H9 (cell line): Measurements from ENCODE around the gene NTMT1. TPM values are rescaled to one million over a fixed set of nuclear protein-coding genes. Genes with fewer than 3 reads are reported as not detected.

ENCODE experiments used
- DNase-seq: peaks from one replicate; pipeline ENCODE4 v3.0.0-alpha.2; 2017
- H2AFZ ChIP-seq: one replicate; pipeline ENCODE4 v1.6.1; 2013; ENCODE audit warnings: mild to moderate bottlenecking, low read length, control low read depth, moderate library complexity
- H2AK5ac ChIP-seq: 2 replicates; pipeline ENCODE4 v1.6.1; 2013; ENCODE audit warnings: low read length, control low read depth, mixed read lengths; ENCODE audit not compliant: insufficient read length
- H2BK120ac ChIP-seq: one replicate; pipeline ENCODE4 v1.6.1; 2013; ENCODE audit warnings: low read depth, mild to moderate bottlenecking, low read length, control low read depth, inconsistent platforms; ENCODE audit not compliant: poor library complexity, severe bottlenecking
- H2BK12ac ChIP-seq: 2 replicates; pipeline ENCODE4 v1.6.1; 2013; ENCODE audit warnings: low read length, control low read depth, mixed read lengths, low read depth; ENCODE audit not compliant: insufficient read length
- H2BK15ac ChIP-seq: 2 replicates; pipeline ENCODE4 v1.6.1; 2013; ENCODE audit warnings: low read depth, low read length, control low read depth
- H2BK20ac ChIP-seq: one replicate; pipeline ENCODE4 v1.6.1; 2013; ENCODE audit warnings: low read depth, mild to moderate bottlenecking, low read length, control low read depth, inconsistent platforms; ENCODE audit not compliant: poor library complexity, severe bottlenecking
- H2BK5ac ChIP-seq: 2 replicates; pipeline ENCODE4 v1.6.1; 2013; ENCODE audit warnings: low read length, control low read depth, mixed read lengths; ENCODE audit not compliant: insufficient read length
- H3K14ac ChIP-seq: 2 replicates; pipeline ENCODE4 v1.6.1; 2013; ENCODE audit warnings: low read length, control low read depth; ENCODE audit not compliant: insufficient read depth
- H3K18ac ChIP-seq: 2 replicates; pipeline ENCODE4 v1.6.1; 2013; ENCODE audit warnings: low read depth, mild to moderate bottlenecking, mixed read lengths, low read length, control low read depth; ENCODE audit not compliant: insufficient read length
- H3K23ac ChIP-seq: 2 replicates; pipeline ENCODE4 v1.6.1; 2013; ENCODE audit warnings: low read length, control low read depth, mixed read lengths, low read depth; ENCODE audit not compliant: insufficient read length
- H3K23me2 ChIP-seq: 2 replicates; pipeline ENCODE4 v1.6.1; 2013; ENCODE audit warnings: low read depth, mild to moderate bottlenecking, mixed read lengths, low read length, control low read depth; ENCODE audit not compliant: insufficient read length, poor library complexity, severe bottlenecking
- H3K27ac ChIP-seq: 2 replicates; pipeline ENCODE4 v1.5.1; 2013; ENCODE audit warnings: low read length, control low read depth, mixed read lengths, low read depth; ENCODE audit not compliant: insufficient read length
- H3K27me3 ChIP-seq: 2 replicates; pipeline ENCODE4 v1.6.1; 2013; ENCODE audit warnings: low read length, control low read depth, inconsistent platforms; ENCODE audit not compliant: insufficient read depth
- H3K4ac ChIP-seq: 2 replicates; pipeline ENCODE4 v1.6.1; 2013; ENCODE audit warnings: low read depth, mild to moderate bottlenecking, control low read depth, inconsistent platforms, low read length, moderate library complexity
- H3K4me1 ChIP-seq: 2 replicates; pipeline ENCODE4 v1.6.1; 2013; ENCODE audit warnings: low read length, control low read depth, inconsistent platforms; ENCODE audit not compliant: insufficient read depth
- H3K4me2 ChIP-seq: 2 replicates; pipeline ENCODE4 v1.6.1; 2013; ENCODE audit warnings: low read length, control low read depth, mixed read lengths; ENCODE audit not compliant: insufficient read length, insufficient read depth
- H3K56ac ChIP-seq: 2 replicates; pipeline ENCODE4 v1.6.1; 2013; ENCODE audit warnings: low read depth, mild to moderate bottlenecking, mixed read lengths, low read length, control low read depth; ENCODE audit not compliant: insufficient read length
- H3K79me1 ChIP-seq: 2 replicates; pipeline ENCODE4 v1.6.1; 2013; ENCODE audit warnings: low read depth, mild to moderate bottlenecking, moderate library complexity, low read length, control low read depth, inconsistent platforms; ENCODE audit not compliant: insufficient read depth, poor library complexity, severe bottlenecking
- H3K79me2 ChIP-seq: 2 replicates; pipeline ENCODE4 v1.6.1; 2013; ENCODE audit warnings: low read length, control low read depth, inconsistent platforms; ENCODE audit not compliant: insufficient read depth
- H3K9ac ChIP-seq: 2 replicates; pipeline ENCODE4 v1.6.1; 2013; ENCODE audit warnings: low read length, control low read depth, mixed read lengths; ENCODE audit not compliant: insufficient read length; ENCODE audit errors: extremely low read depth
- H3K9me3 ChIP-seq: one replicate; pipeline ENCODE4 v1.6.1; 2013; ENCODE audit warnings: low read depth, low read length, inconsistent platforms; ENCODE audit not compliant: control insufficient read depth
- H3T11ph ChIP-seq: one replicate; pipeline ENCODE4 v1.6.1; 2013; ENCODE audit warnings: mild to moderate bottlenecking, low read length, control low read depth, inconsistent platforms
- H4K20me1 ChIP-seq: one replicate; pipeline ENCODE4 v1.6.1; 2013; ENCODE audit not compliant: control insufficient read depth, insufficient read length, insufficient read depth
- H4K5ac ChIP-seq: 2 replicates; pipeline ENCODE4 v1.6.1; 2013; ENCODE audit warnings: low read depth, mild to moderate bottlenecking, mixed read lengths, low read length, control low read depth; ENCODE audit not compliant: insufficient read length
- H4K8ac ChIP-seq: replicated peaks from 2 replicates; pipeline ENCODE4 v1.6.1; 2013; ENCODE audit warnings: low read length, control low read depth, mixed read lengths, low read depth; ENCODE audit not compliant: insufficient read length
- H4K91ac ChIP-seq: 2 replicates; pipeline ENCODE4 v1.6.1; 2013; ENCODE audit warnings: low read depth, mild to moderate bottlenecking, moderate library complexity, mixed read lengths, low read length, control low read depth; ENCODE audit not compliant: insufficient read length
- H3K27ac Mint-ChIP-seq, 3 experiments: 2 replicates in 2 of 3; 3 replicates in 1 of 3; pipeline ENCODE4 v1.8.0; 2020 to 2021; ENCODE audit warnings: mixed read lengths in 3 of 3, mild to moderate bottlenecking in 1 of 3, moderate library complexity in 1 of 3
- H3K27me3 Mint-ChIP-seq: 2 replicates; pipeline ENCODE4 v1.8.0; 2021; ENCODE audit warnings: low read depth, mild to moderate bottlenecking, moderate library complexity, mixed read lengths
- H3K36me3 Mint-ChIP-seq, 3 experiments: 2 replicates in 2 of 3; 3 replicates in 1 of 3; pipeline ENCODE4 v1.8.0; 2020 to 2021; ENCODE audit warnings: low read depth in 3 of 3, mixed read lengths in 3 of 3; ENCODE audit not compliant: insufficient read depth in 1 of 3
- H3K4me1 Mint-ChIP-seq, 2 experiments: 2 replicates each; pipeline ENCODE4 v1.8.0; 2020; ENCODE audit warnings: mixed read lengths in 2 of 2
- H3K4me3 Mint-ChIP-seq, 2 experiments: 2 replicates in 1 of 2; 3 replicates in 1 of 2; pipeline ENCODE4 v1.8.0; 2020 to 2021; ENCODE audit warnings: mild to moderate bottlenecking in 2 of 2, mixed read lengths in 2 of 2, moderate library complexity in 1 of 2
- H3K9me3 Mint-ChIP-seq, 2 experiments: 2 replicates in 1 of 2; 3 replicates in 1 of 2; pipeline ENCODE4 v1.8.0; 2020; ENCODE audit warnings: mild to moderate bottlenecking in 2 of 2, mixed read lengths in 2 of 2, moderate library complexity in 1 of 2
- WGBS: extraction: QIAGEN DNeasy Blood & Tissue Kit; methylation state at CpG from one replicate; pipeline ENCODE4 v1.1.7; 2013; ENCODE audit warnings: missing lambda C conversion rate, low lambda C conversion rate, mixed read lengths; ENCODE audit not compliant: insufficient read length; ENCODE audit errors: extremely low coverage; 5-methylcytosine and 5-hydroxymethylcytosine counted together
- long read RNA-seq: library from polyadenylated mRNA; unstranded; transcript quantifications from one replicate; pipeline ENCODE4 v2.0.0, GENCODE V29; 2020
- total RNA-seq: library from RNA; stranded (reverse); gene quantifications from 2 replicates; pipeline ENCODE4 v1.2.1, GENCODE V29; 2021
- TF ChIP-seq, protein P1 (sequence below): fragments of 200-600 bp; sonication (generic); conservative IDR thresholded peaks from 3 replicates; pipeline ENCODE4 v1.8.0; 2021; ENCODE audit warnings: antibody characterized with exemption, mild to moderate bottlenecking

NTMT1 gene, protein sequence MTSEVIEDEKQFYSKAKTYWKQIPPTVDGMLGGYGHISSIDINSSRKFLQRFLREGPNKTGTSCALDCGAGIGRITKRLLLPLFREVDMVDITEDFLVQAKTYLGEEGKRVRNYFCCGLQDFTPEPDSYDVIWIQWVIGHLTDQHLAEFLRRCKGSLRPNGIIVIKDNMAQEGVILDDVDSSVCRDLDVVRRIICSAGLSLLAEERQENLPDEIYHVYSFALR
- 57.9 and 63.3 TPM in 2 replicates for total RNA-seq
- long read RNA-seq, transcript NTMT1-209 (4 exons, 1,562 nt): minor isoform, 13 of 190 reads
- long read RNA-seq, transcript NTMT1-202 (4 exons, 741 nt): minor isoform, 27 of 190 reads
- long read RNA-seq, transcript NTMT1-206 (4 exons, 576 nt): minor isoform, 13 of 190 reads
- long read RNA-seq, transcript NTMT1-203 (4 exons, 1,315 nt): major isoform, 89 of 190 reads
- long read RNA-seq, partial matches to known transcripts: 4 of 190 reads
- long read RNA-seq, other reads (novel, unspliced or antisense): 31 of 190 reads

- no peak within 1 kb of the TSS for H4K91ac ChIP-seq
- H4K8ac ChIP-seq: no peak within 1 kb of the TSS
- no peak within 1 kb of the TSS for H2BK20ac ChIP-seq
- peak within 1 kb of the TSS; percentile 64 for H3K9ac ChIP-seq
- H2BK12ac ChIP-seq: no peak within 1 kb of the TSS
- no peaks in the 10 kb centered on the region for H4K20me1 ChIP-seq
- H3K79me1 ChIP-seq: peaks cover 11% of the 10 kb centered on the region
- peaks cover 47% of the 10 kb centered on the region for H3K79me2 ChIP-seq
- peak within 1 kb of the TSS; percentile 97 for H3K18ac ChIP-seq
- TF ChIP-seq, protein P1, sequence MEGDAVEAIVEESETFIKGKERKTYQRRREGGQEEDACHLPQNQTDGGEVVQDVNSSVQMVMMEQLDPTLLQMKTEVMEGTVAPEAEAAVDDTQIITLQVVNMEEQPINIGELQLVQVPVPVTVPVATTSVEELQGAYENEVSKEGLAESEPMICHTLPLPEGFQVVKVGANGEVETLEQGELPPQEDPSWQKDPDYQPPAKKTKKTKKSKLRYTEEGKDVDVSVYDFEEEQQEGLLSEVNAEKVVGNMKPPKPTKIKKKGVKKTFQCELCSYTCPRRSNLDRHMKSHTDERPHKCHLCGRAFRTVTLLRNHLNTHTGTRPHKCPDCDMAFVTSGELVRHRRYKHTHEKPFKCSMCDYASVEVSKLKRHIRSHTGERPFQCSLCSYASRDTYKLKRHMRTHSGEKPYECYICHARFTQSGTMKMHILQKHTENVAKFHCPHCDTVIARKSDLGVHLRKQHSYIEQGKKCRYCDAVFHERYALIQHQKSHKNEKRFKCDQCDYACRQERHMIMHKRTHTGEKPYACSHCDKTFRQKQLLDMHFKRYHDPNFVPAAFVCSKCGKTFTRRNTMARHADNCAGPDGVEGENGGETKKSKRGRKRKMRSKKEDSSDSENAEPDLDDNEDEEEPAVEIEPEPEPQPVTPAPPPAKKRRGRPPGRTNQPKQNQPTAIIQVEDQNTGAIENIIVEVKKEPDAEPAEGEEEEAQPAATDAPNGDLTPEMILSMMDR: no peak
- 0 out of 2 replicates have a peak, but pooled peaks cover 2% of the 10 kb centered on the region for H3K4me1 ChIP-seq
- H3K9me3 ChIP-seq: no peaks in the 10 kb centered on the region
- H3K23ac ChIP-seq: no peak within 1 kb of the TSS
- Mint-ChIP-seq H3K36me3 (peaks cover 3 to 17% (median 13%) of the 10 kb centered on the region in 3 experiments; a peak in 5 of 7 replicates), H3K27ac (peak within 1 kb of the TSS in 2 of 3 experiments; percentile 37 to 80; a peak in 6 of 7 replicates), H3K9me3 (no peaks in the 10 kb centered on the region), H3K4me3 (peak within 1 kb of the TSS; percentile 82 to 84), H3K4me1 (peaks cover 35 to 44% of the 10 kb centered on the region in 2 experiments), H3K27me3 (peaks cover 15% of the 10 kb centered on the region)
- H3K27me3 ChIP-seq: peaks cover 4% of the 10 kb centered on the region; the same call in 1 of the 2 replicates
- peaks cover 8% of the 10 kb centered on the region for H3K23me2 ChIP-seq
- peak; percentile 80 for DNase-seq
- no peak within 1 kb of the TSS for H3K27ac ChIP-seq
- no CpG with 5 or more reads among the region's 55 CpGs for WGBS
- H2AK5ac ChIP-seq: no peak within 1 kb of the TSS
- no peak within 1 kb of the TSS for H3K4ac ChIP-seq
- no peak within 1 kb of the TSS for H2BK120ac ChIP-seq
- H3T11ph ChIP-seq: no peak within 1 kb of the TSS
- H2BK15ac ChIP-seq: no peak within 1 kb of the TSS
- no peak within 1 kb of the TSS for H2BK5ac ChIP-seq
- H3K14ac ChIP-seq: peak within 1 kb of the TSS; percentile 97; the same call in 1 of the 2 replicates
- H2AFZ ChIP-seq: no peak within 1 kb of the TSS
- no peak within 1 kb of the TSS for H3K56ac ChIP-seq
- no peak within 1 kb of the TSS for H4K5ac ChIP-seq
- H3K4me2 ChIP-seq: peak within 1 kb of the TSS; percentile 81
These were observed at the start of gene NTMT1 for GRCh38 chr9:129626079-129626624. TSS of gene NTMT1 (plus strand) at chr9:129626163. CDS start at chr9:129632704, 6,541 bp downstream.
